HFFc6 (cell line): Measurements from ENCODE around the gene HAUS7. TPM values are rescaled to one million over a fixed set of nuclear protein-coding genes. Genes with fewer than 3 reads are reported as not detected.

Experiments
- DNase-seq: peaks from one replicate; pipeline ENCODE4 v3.0.0-alpha.2; 2018
- H3K27ac Mint-ChIP-seq: 2 replicates; pipeline ENCODE4 v1.8.0; 2020; ENCODE audit warnings: mild to moderate bottlenecking, mixed read lengths
- H3K27me3 Mint-ChIP-seq: 2 replicates; pipeline ENCODE4 v1.8.0; 2021; ENCODE audit warnings: mild to moderate bottlenecking, moderate library complexity, mixed read lengths; ENCODE audit not compliant: insufficient read depth
- H3K36me3 Mint-ChIP-seq: 2 replicates; pipeline ENCODE4 v1.8.0; 2021; ENCODE audit warnings: low read depth, mixed read lengths
- H3K4me1 Mint-ChIP-seq: 2 replicates; pipeline ENCODE4 v1.8.0; 2020; ENCODE audit warnings: low read depth, mixed read lengths
- H3K4me3 Mint-ChIP-seq: 2 replicates; pipeline ENCODE4 v1.8.0; 2020; ENCODE audit warnings: mild to moderate bottlenecking, moderate library complexity, mixed read lengths
- H3K9me3 Mint-ChIP-seq: 2 replicates; pipeline ENCODE4 v1.8.0; 2020; ENCODE audit warnings: mild to moderate bottlenecking, mixed read lengths
- CTCF ChIP-seq: fragments of 200-600 bp; sonication (generic); IDR thresholded peaks from 2 replicates; pipeline ENCODE4 v1.5.0; 2021; ENCODE audit warnings: antibody characterized with exemption, mild to moderate bottlenecking
- total RNA-seq, 6 experiments: library from RNA; stranded (reverse); fragmentation: NEBNext Ultra II Directional; extraction: Animal tissue kit (Norgen Biotek cat#: 25700); gene quantifications; 2 replicates in 1 of 6; 3 replicates in 5 of 6; pipeline ENCODE4 v1.2.3, GENCODE V29; 2021

HAUS7 gene
- total RNA-seq, 6 experiments from 2014 or later, result 20.3 to 32.0 (median 28.2) TPM

GRCh38 chrX:153409414-153410101 lies 60.8 kb downstream of the HAUS7 start:
- H3K27me3 Mint-ChIP-seq, result peaks cover 23% of the 10 kb centered on the region
- no peak for TF ChIP-seq CTCF
- no peak overlapping the region for H3K27ac Mint-ChIP-seq
- no peaks in the 10 kb centered on the region for H3K36me3 Mint-ChIP-seq
- no peak for DNase-seq
- no peaks in the 10 kb centered on the region; the same call in 1 of the 2 replicates for H3K4me1 Mint-ChIP-seq
- no peak overlapping the region for H3K4me3 Mint-ChIP-seq
- no peaks in the 10 kb centered on the region for H3K9me3 Mint-ChIP-seq

- no peak overlapping the region for H3K27ac Mint-ChIP-seq
- H3K27me3 Mint-ChIP-seq, result peaks cover 23% of the 10 kb centered on the region
- no peaks in the 10 kb centered on the region for H3K36me3 Mint-ChIP-seq
- H3K4me1 Mint-ChIP-seq, result no peaks in the 10 kb centered on the region; the same call in 1 of the 2 replicates
- H3K9me3 Mint-ChIP-seq, result no peaks in the 10 kb centered on the region
- TF ChIP-seq CTCF, result no peak
- DNase-seq, result no peak
- no peak overlapping the region for H3K4me3 Mint-ChIP-seq
Observed at GRCh38 chrX:153408871-153409351, 61.5 kb downstream of the HAUS7 start.

GRCh38 chrX:153408221-153408721 lies 62.1 kb downstream of the HAUS7 start:
- H3K9me3 Mint-ChIP-seq, result no peaks in the 10 kb centered on the region
- H3K27ac Mint-ChIP-seq, result no peak overlapping the region
- H3K36me3 Mint-ChIP-seq, result no peaks in the 10 kb centered on the region
- H3K4me3 Mint-ChIP-seq, result no peak overlapping the region
- no peak for TF ChIP-seq CTCF
- DNase-seq, result no peak
- peaks cover 26% of the 10 kb centered on the region for H3K27me3 Mint-ChIP-seq
- H3K4me1 Mint-ChIP-seq, result no peaks in the 10 kb centered on the region; the same call in 1 of the 2 replicates

GRCh38 chrX:153407736-153408135 lies 62.6 kb downstream of the HAUS7 start:
- no peaks in the 10 kb centered on the region for H3K9me3 Mint-ChIP-seq
- H3K4me1 Mint-ChIP-seq, result no peaks in the 10 kb centered on the region; the same call in 1 of the 2 replicates
- no peak for DNase-seq
- peaks cover 29% of the 10 kb centered on the region for H3K27me3 Mint-ChIP-seq
- H3K27ac Mint-ChIP-seq, result no peak overlapping the region
- no peak for TF ChIP-seq CTCF
- H3K4me3 Mint-ChIP-seq, result no peak overlapping the region
- no peaks in the 10 kb centered on the region for H3K36me3 Mint-ChIP-seq

- no peaks in the 10 kb centered on the region for H3K9me3 Mint-ChIP-seq
- H3K27me3 Mint-ChIP-seq, result peaks cover 24% of the 10 kb centered on the region
- H3K4me1 Mint-ChIP-seq, result no peaks in the 10 kb centered on the region; the same call in 1 of the 2 replicates
- no peak for DNase-seq
- TF ChIP-seq CTCF, result no peak
- no peak overlapping the region for H3K27ac Mint-ChIP-seq
- H3K4me3 Mint-ChIP-seq, result no peak overlapping the region
- H3K36me3 Mint-ChIP-seq, result no peaks in the 10 kb centered on the region
Observed at GRCh38 chrX:153406903-153407302, 63.5 kb downstream of the HAUS7 start.
